T-helper 1 cell treated with Interleukin-12 subunit alpha and Interleukin-12 subunit beta and Interleukin-4 antibody, amounts not matched to agents 30 μg/mL and 1 μg/mL, for 36 hours (primary cell): ENCODE results near the gene AKR1C8.
"Not testable (repeated sequence)": the region's sequence is repeated elsewhere in the genome, so short reads cannot be mapped to it uniquely, and the experiment has no call there.

Source experiments
- H3K27ac Mint-ChIP-seq: one replicate; pipeline ENCODE4 v1.8.0; 2021; ENCODE audit warnings: mild to moderate bottlenecking, mixed read lengths
- H3K27me3 Mint-ChIP-seq: one replicate; pipeline ENCODE4 v1.8.0; 2021; ENCODE audit warnings: low read depth, mixed read lengths
- H3K36me3 Mint-ChIP-seq: one replicate; pipeline ENCODE4 v1.8.0; 2021; ENCODE audit warnings: low read depth, mixed read lengths
- H3K4me1 Mint-ChIP-seq: one replicate; pipeline ENCODE4 v1.8.0; 2021; ENCODE audit warnings: low read depth, mixed read lengths
- H3K4me3 Mint-ChIP-seq: one replicate; pipeline ENCODE4 v1.8.0; 2021; ENCODE audit warnings: mild to moderate bottlenecking, moderate library complexity, mixed read lengths
- H3K9me3 Mint-ChIP-seq: one replicate; pipeline ENCODE4 v1.8.0; 2021; ENCODE audit warnings: mixed read lengths

Gene AKR1C8

DNA sequence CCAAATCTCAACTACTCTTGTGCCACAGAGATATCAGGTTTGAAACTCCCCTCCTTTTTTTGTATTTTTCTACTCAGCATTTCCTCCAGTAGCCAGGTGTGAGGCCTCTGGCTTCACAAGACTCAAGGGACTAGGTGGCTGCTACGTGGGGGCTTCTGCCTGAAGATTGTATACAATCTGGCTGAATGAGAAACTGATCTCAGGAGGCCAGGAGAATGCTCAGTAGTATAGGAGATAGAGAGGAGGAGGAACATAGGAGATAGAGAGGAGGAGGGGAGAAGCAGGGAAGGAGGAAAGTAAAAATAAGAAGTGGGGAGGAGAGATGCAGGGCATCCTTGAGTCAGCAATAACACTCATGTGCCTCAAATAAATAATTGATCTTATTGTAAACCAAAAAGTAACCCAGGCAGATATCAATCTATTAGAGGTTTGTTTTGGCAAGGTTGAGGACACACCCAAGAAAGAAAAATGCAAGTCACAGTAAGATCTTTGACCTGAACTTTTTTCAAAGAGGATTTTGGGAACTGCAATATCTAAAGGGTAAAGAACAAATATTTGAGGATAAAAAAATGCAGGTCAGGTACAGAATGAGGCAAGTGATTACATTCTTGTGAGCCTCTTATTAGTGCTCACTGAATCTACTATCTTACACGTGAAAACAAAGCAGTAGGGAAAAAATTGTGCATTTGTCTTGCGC, 36.8 kb downstream of the AKR1C8 start:
- Mint-ChIP-seq H3K36me3 (no peaks in the 10 kb centered on the region), H3K9me3 (peaks cover 19% of the 10 kb centered on the region), H3K27me3 (no peaks in the 10 kb centered on the region), H3K27ac (no peak overlapping the region), H3K4me3 (no peak overlapping the region), H3K4me1 (no peaks in the 10 kb centered on the region)

DNA sequence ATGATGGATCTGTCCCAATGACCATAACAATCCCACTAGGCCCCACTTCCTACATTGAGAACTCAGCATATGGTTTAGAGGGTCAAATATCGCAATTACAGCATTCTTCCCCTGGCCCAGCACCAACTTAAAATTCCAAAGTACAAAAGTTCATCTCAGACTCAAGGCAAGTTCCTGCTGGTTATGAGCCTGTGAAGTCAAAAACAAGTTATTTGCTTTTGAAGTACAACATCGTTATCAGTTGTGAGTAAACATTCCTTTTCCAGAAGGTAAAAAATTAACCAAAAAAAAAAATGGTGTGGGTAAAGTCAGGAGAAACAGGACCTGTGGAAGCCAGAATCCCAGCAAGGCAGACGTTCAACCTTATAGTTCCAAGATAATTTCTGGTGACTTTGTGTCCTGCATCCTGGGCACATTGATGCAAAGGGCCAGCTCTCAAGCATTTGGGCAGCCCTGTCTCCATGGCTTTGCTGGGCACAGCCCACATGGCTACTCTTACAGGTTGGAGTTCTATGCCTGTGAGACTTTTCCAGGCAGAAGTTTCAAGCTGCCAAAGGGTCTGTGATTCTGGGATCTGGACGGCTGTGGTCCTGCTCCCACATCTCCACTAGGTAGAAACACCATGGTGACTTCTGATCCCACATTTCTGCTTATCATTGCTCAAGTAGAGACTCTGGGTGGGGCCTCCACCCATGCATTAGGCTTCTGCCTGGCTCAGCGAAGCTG, 37.5 kb downstream of the AKR1C8 start:
- no peak overlapping the region for H3K27ac Mint-ChIP-seq
- no peaks in the 10 kb centered on the region for H3K27me3 Mint-ChIP-seq
- H3K9me3 Mint-ChIP-seq = peaks cover 19% of the 10 kb centered on the region
- H3K36me3 Mint-ChIP-seq = no peaks in the 10 kb centered on the region
- no peaks in the 10 kb centered on the region for H3K4me1 Mint-ChIP-seq
- H3K4me3 Mint-ChIP-seq = no peak overlapping the region

DNA sequence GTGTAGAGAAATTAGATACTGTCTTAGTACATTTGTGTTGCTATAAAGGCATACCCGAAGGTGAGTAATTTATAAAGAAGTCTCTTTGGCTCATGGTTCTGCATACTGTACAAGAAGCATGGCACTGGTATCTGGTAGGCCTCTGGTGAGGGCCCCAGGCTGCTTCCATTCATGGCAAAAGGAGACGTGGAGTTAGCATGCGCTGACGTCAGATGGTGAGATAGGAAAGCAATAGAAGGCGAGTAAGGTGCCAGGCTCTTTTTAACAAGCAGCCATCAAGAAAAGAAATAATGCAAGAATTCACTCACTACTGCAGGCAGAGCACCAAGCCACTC, 38.1 kb downstream of the AKR1C8 start:
- Mint-ChIP-seq H3K27ac (no peak overlapping the region), H3K36me3 (no peaks in the 10 kb centered on the region), H3K4me3 (no peak overlapping the region), H3K4me1 (no peaks in the 10 kb centered on the region), H3K27me3 (no peaks in the 10 kb centered on the region), H3K9me3 (peaks cover 19% of the 10 kb centered on the region)

DNA sequence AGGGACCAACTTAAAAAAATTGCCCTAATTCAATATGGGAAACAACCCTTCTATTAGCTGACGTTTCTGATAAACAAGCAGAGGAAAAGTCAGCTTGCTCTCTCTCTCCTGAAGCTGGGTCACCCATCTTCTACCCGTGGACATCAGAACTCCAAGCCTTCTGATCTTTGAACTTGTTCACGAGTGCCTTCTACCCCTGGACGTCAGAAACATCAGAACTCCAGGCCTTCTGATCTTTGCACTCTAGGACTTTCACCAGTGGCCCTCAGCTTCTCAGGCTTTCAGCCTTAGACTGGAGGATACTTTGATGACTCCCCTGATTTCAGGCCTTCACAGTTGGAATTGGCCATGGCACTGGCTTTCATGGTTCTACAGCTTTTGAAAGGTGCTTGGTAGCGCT, 41.8 kb downstream of the AKR1C8 start:
- peaks cover 18% of the 10 kb centered on the region for H3K9me3 Mint-ChIP-seq
- peaks cover 1% of the 10 kb centered on the region for H3K36me3 Mint-ChIP-seq
- no peak overlapping the region for H3K27ac Mint-ChIP-seq
- H3K4me1 Mint-ChIP-seq = no peaks in the 10 kb centered on the region
- no peak overlapping the region for H3K4me3 Mint-ChIP-seq
- no peaks in the 10 kb centered on the region for H3K27me3 Mint-ChIP-seq

DNA sequence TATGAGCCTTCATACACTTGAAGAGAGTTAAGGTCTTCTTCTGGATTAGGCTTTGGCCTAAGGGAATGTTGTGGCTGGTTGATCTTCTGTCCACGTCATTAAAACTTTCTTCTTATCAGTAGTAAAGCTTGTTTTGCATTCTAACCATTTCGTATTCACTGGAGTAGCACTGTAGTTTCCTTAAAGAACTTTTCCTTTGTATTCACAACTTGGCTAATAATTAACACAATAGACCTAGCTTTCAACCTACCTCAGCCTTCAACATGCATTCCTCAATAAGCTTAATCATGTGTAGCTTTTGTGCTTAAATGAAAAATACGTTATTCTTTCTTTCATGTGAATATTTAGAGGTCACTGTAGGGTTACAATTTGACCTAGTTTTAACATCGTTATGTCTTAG, 42.8 kb downstream of the AKR1C8 start:
- H3K27ac Mint-ChIP-seq = no peak overlapping the region
- H3K4me3 Mint-ChIP-seq = no peak overlapping the region
- H3K4me1 Mint-ChIP-seq = no peaks in the 10 kb centered on the region
- H3K27me3 Mint-ChIP-seq = no peaks in the 10 kb centered on the region
- H3K9me3 Mint-ChIP-seq = peaks cover 27% of the 10 kb centered on the region
- peaks cover 1% of the 10 kb centered on the region for H3K36me3 Mint-ChIP-seq

DNA sequence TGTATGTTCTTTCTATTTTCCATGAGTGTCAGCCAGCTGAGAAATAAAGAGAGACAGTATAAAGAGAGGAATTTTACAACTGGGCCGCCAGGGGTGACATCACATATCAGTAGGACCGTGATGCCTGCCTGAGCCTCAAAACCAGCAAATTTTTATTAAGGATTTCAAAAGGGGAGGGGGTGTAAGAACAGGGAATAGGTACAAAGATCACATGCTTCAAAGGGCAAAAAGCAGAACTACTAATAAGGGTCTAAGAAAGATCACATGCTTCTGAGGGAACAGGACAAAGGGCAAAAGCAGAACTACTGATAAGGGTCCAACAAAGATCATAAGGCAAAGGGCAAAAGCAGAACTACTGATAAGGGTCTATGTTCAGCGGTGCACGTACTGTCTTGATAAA, 47.3 kb downstream of the AKR1C8 start:
- not testable (repeated sequence) for H3K4me3 Mint-ChIP-seq, H3K36me3 Mint-ChIP-seq, H3K27ac Mint-ChIP-seq, H3K4me1 Mint-ChIP-seq, H3K27me3 Mint-ChIP-seq
- peaks cover 32% of the 10 kb centered on the region for H3K9me3 Mint-ChIP-seq

DNA sequence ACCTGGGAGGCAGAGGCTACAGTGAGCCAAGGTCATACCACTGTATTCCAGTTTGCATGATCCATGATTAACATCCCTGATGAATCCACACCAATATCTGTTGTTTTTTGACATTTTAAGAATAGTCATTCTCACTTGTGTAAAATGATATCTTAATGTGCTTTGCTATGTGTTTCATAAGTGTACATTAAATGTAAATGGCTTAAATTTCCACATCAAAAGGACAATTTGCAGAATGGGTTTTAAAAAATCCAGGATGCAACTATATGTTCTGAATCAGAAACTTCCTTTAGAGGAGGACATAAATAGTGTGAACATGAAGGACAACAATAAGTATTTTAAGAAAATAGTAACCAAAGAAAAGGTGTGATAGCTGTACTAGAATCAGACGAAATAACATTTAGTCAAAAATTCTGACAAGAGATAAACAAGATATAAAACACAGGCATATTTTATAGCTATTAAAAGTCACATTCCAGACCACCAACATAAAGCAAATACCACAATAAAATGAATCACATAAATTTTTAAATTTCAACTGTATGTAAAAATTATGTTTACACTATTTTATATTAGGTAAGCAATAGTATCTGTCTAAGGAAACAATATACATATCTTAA, 48.4 kb downstream of the AKR1C8 start:
- peaks cover 32% of the 10 kb centered on the region for H3K9me3 Mint-ChIP-seq
- H3K4me3 Mint-ChIP-seq = no peak overlapping the region
- H3K4me1 Mint-ChIP-seq = no peaks in the 10 kb centered on the region
- no peaks in the 10 kb centered on the region for H3K27me3 Mint-ChIP-seq
- H3K27ac Mint-ChIP-seq = no peak overlapping the region
- peaks cover 1% of the 10 kb centered on the region for H3K36me3 Mint-ChIP-seq

DNA sequence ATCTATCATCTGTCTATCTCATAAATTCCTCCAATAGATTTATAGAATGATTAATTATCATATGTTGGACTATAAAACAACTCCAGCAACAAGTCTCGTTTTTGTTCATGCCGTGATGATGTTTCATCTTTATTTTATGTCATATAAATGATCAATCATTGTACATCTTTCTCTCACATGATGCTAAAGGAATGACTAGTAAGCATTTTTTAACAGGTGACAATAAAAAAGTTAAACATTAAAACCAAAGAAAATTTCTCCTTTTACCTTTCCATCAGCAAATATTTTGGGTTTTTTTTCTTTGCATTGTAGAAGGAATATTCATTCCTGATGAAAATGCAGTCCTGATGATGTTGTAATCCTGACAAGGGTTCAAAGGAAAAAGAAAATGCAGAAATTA, 49.4 kb downstream of the AKR1C8 start:
- peaks cover 1% of the 10 kb centered on the region for H3K36me3 Mint-ChIP-seq
- peaks cover 3% of the 10 kb centered on the region for H3K27me3 Mint-ChIP-seq
- H3K4me1 Mint-ChIP-seq = no peaks in the 10 kb centered on the region
- no peak overlapping the region for H3K27ac Mint-ChIP-seq
- H3K4me3 Mint-ChIP-seq = no peak overlapping the region
- H3K9me3 Mint-ChIP-seq = peaks cover 32% of the 10 kb centered on the region

DNA sequence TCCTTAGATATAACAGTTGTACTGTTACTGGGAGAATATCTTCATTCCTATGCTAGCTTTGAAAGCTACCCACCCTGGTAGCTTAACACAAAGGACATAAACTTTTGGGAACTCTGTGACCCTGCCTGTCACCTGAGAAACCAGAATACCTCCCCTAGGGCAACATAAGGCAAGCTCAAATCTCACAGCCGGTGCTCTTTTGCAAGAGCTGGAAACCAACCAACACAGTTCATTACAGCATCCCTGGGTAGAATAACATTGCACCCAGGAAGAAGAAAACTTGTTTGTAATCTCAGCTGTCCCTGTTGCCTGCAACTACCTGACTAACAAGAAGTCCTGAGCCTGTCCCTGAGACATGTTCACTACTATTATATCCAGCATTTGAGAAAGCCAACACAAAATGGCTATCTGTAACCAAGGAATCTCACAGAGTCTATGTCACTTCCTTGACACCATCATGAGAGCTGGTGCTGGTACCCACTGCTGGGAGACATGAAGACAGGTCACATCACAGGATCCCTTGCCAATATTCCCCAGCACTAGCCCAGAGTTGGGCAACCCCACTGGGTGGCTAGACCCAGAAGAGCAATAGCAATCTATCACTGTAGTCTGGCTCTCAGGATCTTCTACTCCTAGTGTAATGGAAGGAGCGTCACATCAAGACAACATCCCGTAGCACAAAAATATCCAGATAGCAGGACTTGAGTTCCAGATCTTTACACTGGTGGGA, 59.5 kb downstream of the AKR1C8 start:
- Mint-ChIP-seq H3K27ac (no peak overlapping the region), H3K4me1 (no peaks in the 10 kb centered on the region), H3K9me3 (peaks cover 22% of the 10 kb centered on the region), H3K27me3 (no peaks in the 10 kb centered on the region), H3K4me3 (no peak overlapping the region), H3K36me3 (peaks cover 2% of the 10 kb centered on the region)

DNA sequence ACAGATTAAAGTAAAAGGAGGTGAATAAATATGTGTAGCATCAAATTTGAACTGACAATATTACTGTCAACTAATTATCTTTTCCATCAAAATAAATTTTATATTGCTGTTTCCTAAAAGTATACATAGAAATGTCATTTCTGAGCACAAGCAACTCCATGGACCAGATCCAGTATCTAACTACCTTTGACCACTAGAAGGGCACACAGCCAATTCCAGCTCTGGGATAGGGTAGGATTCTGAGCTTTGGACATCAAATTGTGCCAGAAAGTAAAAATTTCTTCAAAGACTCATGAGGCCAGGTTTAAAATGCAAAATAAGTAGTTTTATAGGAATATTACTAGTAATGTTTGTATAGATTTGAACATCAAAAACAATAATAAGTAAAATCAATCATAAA, 61.1 kb downstream of the AKR1C8 start:
- Mint-ChIP-seq H3K9me3 (peaks cover 19% of the 10 kb centered on the region), H3K4me1 (no peaks in the 10 kb centered on the region), H3K36me3 (peaks cover 2% of the 10 kb centered on the region), H3K27ac (no peak overlapping the region), H3K27me3 (no peaks in the 10 kb centered on the region), H3K4me3 (no peak overlapping the region)

DNA sequence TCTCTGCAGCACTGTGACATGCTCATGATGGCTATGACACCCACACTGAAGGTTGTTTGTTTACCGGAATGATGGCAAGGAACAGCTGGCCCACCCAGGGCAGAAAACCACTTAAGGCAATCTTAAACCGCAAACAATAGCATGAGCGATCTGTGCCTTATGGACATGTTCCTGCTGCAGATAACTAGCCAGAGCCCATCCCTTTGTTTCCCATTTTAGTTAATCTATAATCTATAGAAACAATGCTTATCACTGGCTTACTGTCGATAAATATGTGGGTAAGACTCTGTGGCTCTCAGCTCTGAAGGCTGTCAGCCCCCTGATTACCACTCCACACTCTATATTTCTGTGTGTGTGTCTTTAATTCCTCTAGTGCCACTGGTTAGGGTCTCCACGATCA, 65.0 kb downstream of the AKR1C8 start:
- H3K4me3 Mint-ChIP-seq, H3K4me1 Mint-ChIP-seq, H3K27me3 Mint-ChIP-seq, H3K36me3 Mint-ChIP-seq, H3K27ac Mint-ChIP-seq: not testable (repeated sequence)
- H3K9me3 Mint-ChIP-seq = peaks cover 14% of the 10 kb centered on the region

DNA sequence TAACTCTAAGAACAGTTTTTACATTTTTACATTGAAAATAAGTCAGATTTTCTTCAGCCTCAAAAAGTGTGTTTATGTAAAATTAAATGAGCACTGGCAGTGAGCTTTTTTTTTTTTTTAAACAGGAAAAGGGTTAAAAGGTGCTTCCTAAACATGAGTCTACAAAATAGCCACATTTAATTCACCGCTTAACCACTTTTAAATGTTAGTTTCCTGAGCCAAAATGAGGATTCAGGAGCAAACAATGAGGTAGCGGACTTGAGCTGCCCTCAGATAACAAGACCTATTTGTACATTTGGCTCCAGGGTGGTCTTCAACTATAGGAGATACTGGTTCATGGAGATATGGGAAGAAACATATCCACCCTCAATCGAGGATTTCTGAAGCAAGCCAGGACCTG, 67.9 kb downstream of the AKR1C8 start:
- no peaks in the 10 kb centered on the region for H3K4me1 Mint-ChIP-seq
- no peak overlapping the region for H3K4me3 Mint-ChIP-seq
- H3K36me3 Mint-ChIP-seq = no peaks in the 10 kb centered on the region
- no peak overlapping the region for H3K27ac Mint-ChIP-seq
- peaks cover 14% of the 10 kb centered on the region for H3K9me3 Mint-ChIP-seq
- no peaks in the 10 kb centered on the region for H3K27me3 Mint-ChIP-seq

DNA sequence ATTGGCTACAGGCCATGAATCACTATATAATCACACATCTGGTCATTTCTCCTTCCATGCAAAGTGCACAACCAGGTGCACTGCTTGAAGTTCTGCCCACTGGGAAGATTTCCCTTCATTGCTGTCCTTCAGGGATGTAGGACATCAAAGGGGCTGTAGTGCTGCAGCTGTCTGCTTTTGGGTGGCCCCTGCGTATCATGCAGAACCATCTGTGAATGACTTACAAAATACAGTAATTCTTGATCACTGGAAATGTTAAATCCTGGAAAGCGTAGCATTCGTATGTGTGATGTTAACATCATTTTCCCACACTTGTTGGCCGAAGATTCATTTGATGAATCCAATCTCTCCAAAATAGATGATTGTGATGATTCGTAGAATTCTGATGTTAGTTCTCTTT, 68.3 kb downstream of the AKR1C8 start:
- H3K36me3 Mint-ChIP-seq = no peaks in the 10 kb centered on the region
- no peaks in the 10 kb centered on the region for H3K27me3 Mint-ChIP-seq
- no peak overlapping the region for H3K4me3 Mint-ChIP-seq
- no peak overlapping the region for H3K27ac Mint-ChIP-seq
- peaks cover 14% of the 10 kb centered on the region for H3K9me3 Mint-ChIP-seq
- H3K4me1 Mint-ChIP-seq = no peaks in the 10 kb centered on the region

DNA sequence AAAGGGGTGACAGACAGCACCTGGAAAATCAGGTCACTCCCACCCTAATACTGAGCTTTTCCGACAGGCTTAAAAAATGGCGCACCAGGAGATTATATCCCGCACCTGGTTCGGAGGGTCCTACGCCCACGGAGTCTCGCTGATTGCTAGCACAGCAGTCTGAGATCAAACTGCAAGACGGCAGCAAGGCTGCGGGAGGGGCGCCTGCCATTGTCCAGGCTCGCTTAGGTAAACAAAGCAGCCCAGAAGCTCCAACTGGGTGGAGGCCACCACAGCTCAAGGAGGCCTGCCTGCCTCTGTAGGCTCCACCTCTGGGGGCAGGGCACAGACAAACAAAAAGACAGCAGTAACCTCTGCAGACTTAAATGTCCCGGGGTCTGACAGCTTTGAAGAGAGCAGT, 75.1 kb downstream of the AKR1C8 start:
- H3K4me3 Mint-ChIP-seq, H3K9me3 Mint-ChIP-seq, H3K4me1 Mint-ChIP-seq, H3K36me3 Mint-ChIP-seq, H3K27me3 Mint-ChIP-seq, H3K27ac Mint-ChIP-seq: not testable (repeated sequence)
